Nephron progenitor cell (in vitro differentiated cells): ENCODE measurements around the gene CSPG4.
A peak's percentile ranks its signal among the peaks of the same experiment; 100 is the strongest.

ENCODE experiments used
- DNase-seq: peaks from one replicate; pipeline ENCODE4 v3.0.0; 2021
- H3K27ac Mint-ChIP-seq: 2 replicates; pipeline ENCODE4 v1.8.0; 2021; ENCODE audit warnings: mild to moderate bottlenecking, moderate library complexity, mixed read lengths
- H3K27me3 Mint-ChIP-seq: 2 replicates; pipeline ENCODE4 v1.8.0; 2021; ENCODE audit warnings: mild to moderate bottlenecking, low read depth, mixed read lengths; ENCODE audit not compliant: poor library complexity
- H3K36me3 Mint-ChIP-seq: 2 replicates; pipeline ENCODE4 v1.8.0; 2021; ENCODE audit warnings: low read depth, mixed read lengths
- H3K4me1 Mint-ChIP-seq: 2 replicates; pipeline ENCODE4 v1.8.0; 2021; ENCODE audit warnings: mixed read lengths
- H3K4me3 Mint-ChIP-seq: 2 replicates; pipeline ENCODE4 v1.8.0; 2021; ENCODE audit warnings: mild to moderate bottlenecking, moderate library complexity, mixed read lengths
- H3K9me3 Mint-ChIP-seq: 2 replicates; pipeline ENCODE4 v1.8.0; 2021; ENCODE audit warnings: mild to moderate bottlenecking, moderate library complexity, mixed read lengths
- TF ChIP-seq, protein P1 (sequence below): fragments of 200-600 bp; sonication (generic); IDR thresholded peaks from 2 replicates; pipeline ENCODE4 v1.5.0; 2021; ENCODE audit warnings: antibody characterized with exemption

The CSPG4 gene

DNA sequence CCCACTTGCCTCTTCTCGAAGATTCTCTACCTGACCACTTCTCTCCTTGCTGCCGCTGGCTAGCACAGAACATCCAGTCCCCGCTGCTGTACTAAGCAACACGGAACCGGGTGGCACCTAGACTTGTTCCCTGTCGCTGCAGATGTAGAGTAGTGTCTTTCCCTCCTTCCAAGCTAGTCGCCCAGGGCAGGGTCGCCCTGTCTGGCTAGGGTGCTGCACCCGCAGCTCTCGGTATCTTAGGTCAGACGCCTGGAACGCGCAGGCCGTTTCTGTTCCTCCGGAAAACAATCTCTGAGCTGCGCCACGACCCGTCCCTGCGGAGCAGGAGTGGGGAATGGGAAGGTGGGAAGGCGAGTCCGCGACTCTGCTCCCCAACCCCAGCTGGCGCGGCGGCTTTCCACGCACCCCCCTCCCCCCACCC is 65.7 kb downstream of the CSPG4 start:
- peaks cover 57% of the 10 kb centered on the region for H3K4me1 Mint-ChIP-seq
- TF ChIP-seq, protein P1, sequence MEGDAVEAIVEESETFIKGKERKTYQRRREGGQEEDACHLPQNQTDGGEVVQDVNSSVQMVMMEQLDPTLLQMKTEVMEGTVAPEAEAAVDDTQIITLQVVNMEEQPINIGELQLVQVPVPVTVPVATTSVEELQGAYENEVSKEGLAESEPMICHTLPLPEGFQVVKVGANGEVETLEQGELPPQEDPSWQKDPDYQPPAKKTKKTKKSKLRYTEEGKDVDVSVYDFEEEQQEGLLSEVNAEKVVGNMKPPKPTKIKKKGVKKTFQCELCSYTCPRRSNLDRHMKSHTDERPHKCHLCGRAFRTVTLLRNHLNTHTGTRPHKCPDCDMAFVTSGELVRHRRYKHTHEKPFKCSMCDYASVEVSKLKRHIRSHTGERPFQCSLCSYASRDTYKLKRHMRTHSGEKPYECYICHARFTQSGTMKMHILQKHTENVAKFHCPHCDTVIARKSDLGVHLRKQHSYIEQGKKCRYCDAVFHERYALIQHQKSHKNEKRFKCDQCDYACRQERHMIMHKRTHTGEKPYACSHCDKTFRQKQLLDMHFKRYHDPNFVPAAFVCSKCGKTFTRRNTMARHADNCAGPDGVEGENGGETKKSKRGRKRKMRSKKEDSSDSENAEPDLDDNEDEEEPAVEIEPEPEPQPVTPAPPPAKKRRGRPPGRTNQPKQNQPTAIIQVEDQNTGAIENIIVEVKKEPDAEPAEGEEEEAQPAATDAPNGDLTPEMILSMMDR: no peak
- peaks cover 23% of the 10 kb centered on the region for H3K27me3 Mint-ChIP-seq
- peak overlapping the region; percentile 87 for H3K4me3 Mint-ChIP-seq
- H3K27ac Mint-ChIP-seq: no peak overlapping the region
- H3K36me3 Mint-ChIP-seq: peaks cover 23% of the 10 kb centered on the region
- no peaks in the 10 kb centered on the region for H3K9me3 Mint-ChIP-seq
- DNase-seq: peak; percentile 37

DNA sequence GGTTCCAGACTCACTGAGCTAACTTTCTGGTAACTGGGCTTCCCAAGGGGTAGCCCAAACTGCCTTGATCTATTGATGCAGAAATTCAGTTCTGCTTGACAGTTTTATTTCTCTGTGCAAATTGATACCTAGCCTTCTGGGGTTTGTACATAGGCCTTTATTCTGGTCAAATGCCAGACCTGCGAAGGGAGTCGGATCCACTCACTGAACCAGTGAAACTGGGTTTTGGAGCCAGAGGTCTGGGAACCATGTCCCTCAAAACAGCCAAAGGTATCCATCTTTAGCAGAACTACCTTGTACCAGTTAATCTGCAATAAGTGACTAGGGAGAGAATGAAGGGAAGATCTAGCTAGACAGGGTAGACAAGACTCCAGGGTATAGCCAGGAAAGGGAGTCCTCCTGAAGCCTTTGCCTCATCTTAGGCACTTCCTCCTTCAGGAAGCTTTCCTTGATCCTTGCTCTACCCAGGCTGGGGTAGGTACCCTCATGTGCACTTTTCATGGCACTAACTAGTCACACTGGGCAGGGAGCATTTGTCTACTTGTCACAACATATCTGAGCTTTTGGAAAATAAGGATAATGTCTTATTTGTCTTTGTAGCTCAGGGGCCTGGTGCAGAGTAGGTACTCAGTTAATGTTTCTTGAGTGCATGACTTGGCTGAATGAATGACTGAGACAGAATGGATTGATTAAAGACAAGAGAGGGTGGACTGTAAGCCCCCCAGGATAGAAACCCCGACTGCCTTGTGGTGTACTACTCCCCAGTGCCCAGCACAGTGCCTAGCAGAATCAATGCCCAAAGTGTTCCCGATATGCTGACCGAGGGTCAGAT is 66.3 kb downstream of the CSPG4 start:
- H3K4me1 Mint-ChIP-seq: peaks cover 51% of the 10 kb centered on the region
- DNase-seq: no peak
- H3K36me3 Mint-ChIP-seq: peaks cover 18% of the 10 kb centered on the region
- peaks cover 23% of the 10 kb centered on the region for H3K27me3 Mint-ChIP-seq
- H3K4me3 Mint-ChIP-seq: peak overlapping the region; percentile 87
- H3K27ac Mint-ChIP-seq: peak overlapping the region; percentile 51
- H3K9me3 Mint-ChIP-seq: no peaks in the 10 kb centered on the region
- TF ChIP-seq, protein P1: no peak

DNA sequence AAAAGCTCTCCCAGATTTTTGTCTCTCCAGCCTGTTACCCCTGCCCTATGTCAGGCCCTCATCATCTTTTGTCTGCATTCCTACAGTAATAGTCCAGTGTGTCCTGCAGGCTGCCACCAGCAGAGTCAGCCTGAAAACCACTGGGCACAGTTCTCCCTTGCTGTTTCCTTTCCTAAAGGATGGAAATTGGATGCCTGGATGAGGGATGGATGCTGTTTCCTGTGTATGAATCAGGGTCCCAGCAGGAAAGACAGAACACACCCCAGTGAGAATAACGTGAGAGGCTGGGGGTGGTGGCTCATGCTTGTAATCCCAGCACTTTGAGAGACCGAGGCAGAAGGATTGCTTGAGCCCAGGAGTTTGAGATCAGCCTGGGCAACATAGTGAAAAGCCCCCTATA is 68.3 kb downstream of the CSPG4 start:
- Mint-ChIP-seq H3K4me1 (peaks cover 37% of the 10 kb centered on the region), H3K27me3 (peaks cover 23% of the 10 kb centered on the region), H3K27ac (no peak overlapping the region), H3K4me3 (no peak overlapping the region), H3K9me3 (no peaks in the 10 kb centered on the region), H3K36me3 (no peaks in the 10 kb centered on the region)
- TF ChIP-seq, protein P1: no peak
- no peak for DNase-seq

DNA sequence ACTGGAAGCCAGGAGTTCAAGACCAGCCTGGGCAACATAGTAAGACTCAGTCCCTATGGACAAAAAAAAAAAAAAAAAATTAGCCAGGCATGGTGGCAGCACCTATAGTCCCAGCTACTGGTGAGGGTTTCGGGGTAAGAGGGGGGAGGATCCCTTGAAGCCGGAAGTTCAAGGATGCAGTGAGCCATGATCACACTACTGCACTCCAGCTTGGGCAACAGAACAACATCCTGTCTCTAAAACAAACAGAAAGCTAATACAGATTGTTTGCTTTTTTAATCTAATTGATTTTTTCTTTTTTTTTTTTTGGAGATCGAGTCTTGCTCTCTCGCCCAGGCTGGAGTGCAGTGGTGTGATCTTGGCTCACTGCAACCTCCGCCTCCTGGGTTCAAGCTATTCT is 71.0 kb downstream of the CSPG4 start:
- Mint-ChIP-seq H3K27ac (no peak overlapping the region), H3K27me3 (peaks cover 21% of the 10 kb centered on the region), H3K4me3 (no peak overlapping the region), H3K36me3 (no peaks in the 10 kb centered on the region), H3K4me1 (peaks cover 47% of the 10 kb centered on the region), H3K9me3 (no peaks in the 10 kb centered on the region)
- DNase-seq: no peak
- TF ChIP-seq, protein P1: no peak

DNA sequence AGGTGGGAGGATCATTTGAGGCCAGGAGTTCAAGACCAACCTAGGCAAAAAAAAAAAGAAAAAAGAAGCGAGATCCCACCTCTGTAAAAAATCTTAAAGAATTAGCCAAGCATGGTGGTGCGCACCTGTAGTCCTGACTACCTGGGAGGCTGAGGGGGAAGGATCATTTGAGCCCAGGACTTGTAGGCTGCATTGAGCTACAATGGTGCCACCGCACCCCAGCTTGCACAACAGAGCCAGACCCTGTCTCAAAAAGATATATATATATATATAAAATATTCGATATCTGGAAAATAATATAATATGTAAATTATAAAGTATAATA is 71.5 kb downstream of the CSPG4 start:
- no peaks in the 10 kb centered on the region for H3K9me3 Mint-ChIP-seq
- peaks cover 16% of the 10 kb centered on the region for H3K27me3 Mint-ChIP-seq
- peaks cover 44% of the 10 kb centered on the region for H3K4me1 Mint-ChIP-seq
- DNase-seq: no peak
- H3K27ac Mint-ChIP-seq: no peak overlapping the region
- H3K4me3 Mint-ChIP-seq: peak overlapping the region; percentile 89
- H3K36me3 Mint-ChIP-seq: no peaks in the 10 kb centered on the region
- TF ChIP-seq, protein P1: no peak
